Stimulated activated CD8-positive, alpha-beta memory T cell treated with anti-CD3 and anti-CD28 coated beads, Interleukin-2, amount 100 ng/mL, for 48 hours (primary cell): ENCODE data around the gene SPAG8.

Source experiments
- DNase-seq, 2 donors: peaks; one replicate each; pipeline ENCODE4 v3.0.0-alpha.2; 2020; ENCODE audit warnings: low read depth in 2 of 2

Gene SPAG8

GRCh38 chr9:35810122-35810521, 1.9 kb downstream of the SPAG8 start:
- no peak for DNase-seq

- DNase-seq = no peak
Observed at GRCh38 chr9:35808433-35808832, 3.6 kb downstream of the SPAG8 start.

- DNase-seq = no peak
Observed at GRCh38 chr9:35806101-35806500, 6.0 kb downstream of the SPAG8 start.

- DNase-seq = no peak
Observed at GRCh38 chr9:35801328-35802128, 10.5 kb downstream of the SPAG8 start.

GRCh38 chr9:35800530-35800929, 11.5 kb downstream of the SPAG8 start:
- DNase-seq = no peak

GRCh38 chr9:35798658-35799374, 13.2 kb downstream of the SPAG8 start:
- DNase-seq = peak in 1 of 2 donors; percentile 18

GRCh38 chr9:35797311-35798109, 14.6 kb downstream of the SPAG8 start:
- no peak for DNase-seq

- no peak for DNase-seq
Observed at GRCh38 chr9:35795695-35796094, 16.4 kb downstream of the SPAG8 start.

GRCh38 chr9:35793461-35793860, 18.6 kb downstream of the SPAG8 start:
- DNase-seq = no peak

GRCh38 chr9:35792826-35793225, 19.2 kb downstream of the SPAG8 start:
- DNase-seq = no peak

GRCh38 chr9:35792024-35792813, 19.8 kb downstream of the SPAG8 start:
- no peak for DNase-seq

- DNase-seq = no peak
Observed at GRCh38 chr9:35791297-35791921, 20.7 kb downstream of the SPAG8 start, which contains the start of gene NPR2. Gene NPR2, plus strand, starts transcription at chr9:35791591. Its CDS starts 818 bp downstream, at chr9:35792409.

GRCh38 chr9:35790385-35791296, 21.4 kb downstream of the SPAG8 start:
- DNase-seq = peak; percentile 9 to 26

GRCh38 chr9:35790025-35790384, 22.1 kb downstream of the SPAG8 start:
- DNase-seq = no peak

- no peak for DNase-seq
Observed at GRCh38 chr9:35789541-35789940, 22.5 kb downstream of the SPAG8 start.

- no peak for DNase-seq
Observed at GRCh38 chr9:35783418-35783817, 28.6 kb downstream of the SPAG8 start.

- no peak for DNase-seq
Observed at GRCh38 chr9:35781066-35781465, 31.0 kb downstream of the SPAG8 start.

- no peak for DNase-seq
Observed at GRCh38 chr9:35778496-35778895, 33.6 kb downstream of the SPAG8 start.

- no peak for DNase-seq
Observed at GRCh38 chr9:35776018-35776417, 36.0 kb downstream of the SPAG8 start.
